Measurements from ENCODE around the gene STAT5A.

STAT5A gene

DNA sequence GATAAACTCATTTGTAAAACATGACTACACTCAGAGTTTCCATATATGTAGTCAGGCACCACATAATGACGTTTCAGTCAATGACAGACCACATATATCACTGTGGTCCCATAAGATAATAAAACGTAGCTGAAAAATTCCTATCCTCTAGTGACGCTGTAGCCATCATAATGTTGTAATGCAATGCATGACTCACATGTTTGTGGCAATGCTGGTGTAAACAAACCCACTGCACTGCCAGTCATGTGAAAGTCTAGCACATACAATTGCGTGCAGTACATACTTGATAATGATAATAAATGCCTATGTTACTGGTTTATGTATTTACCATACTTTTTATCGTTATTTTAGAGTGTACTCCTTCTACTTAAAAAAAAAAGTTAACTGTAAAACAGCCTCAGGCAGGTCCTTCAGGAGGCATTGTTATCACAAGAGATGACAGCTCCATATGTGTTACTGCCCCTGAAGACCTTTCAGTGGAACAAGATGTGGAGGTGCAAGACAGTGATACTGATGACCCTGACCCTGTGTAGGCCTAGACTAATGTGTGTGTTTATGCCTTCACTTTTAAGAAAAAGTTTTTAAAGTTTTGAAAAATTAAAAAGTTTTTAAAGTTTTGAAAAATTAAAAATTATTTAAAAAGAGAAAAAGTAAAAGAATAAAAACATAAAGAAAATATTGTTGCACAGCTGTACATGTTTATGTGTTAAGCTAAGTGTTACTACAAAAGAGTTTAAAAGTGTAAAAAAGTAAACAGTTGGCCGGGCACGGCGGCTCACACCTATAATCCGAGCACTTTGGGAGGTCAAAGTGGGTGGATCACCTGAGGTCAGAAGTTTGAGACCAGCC lies 21.2 kb upstream of the STAT5A start:
- no peak for DNase-seq (ENCODE audit: low read depth in 4 of 4, low spot score in 1 of 4)

DNA sequence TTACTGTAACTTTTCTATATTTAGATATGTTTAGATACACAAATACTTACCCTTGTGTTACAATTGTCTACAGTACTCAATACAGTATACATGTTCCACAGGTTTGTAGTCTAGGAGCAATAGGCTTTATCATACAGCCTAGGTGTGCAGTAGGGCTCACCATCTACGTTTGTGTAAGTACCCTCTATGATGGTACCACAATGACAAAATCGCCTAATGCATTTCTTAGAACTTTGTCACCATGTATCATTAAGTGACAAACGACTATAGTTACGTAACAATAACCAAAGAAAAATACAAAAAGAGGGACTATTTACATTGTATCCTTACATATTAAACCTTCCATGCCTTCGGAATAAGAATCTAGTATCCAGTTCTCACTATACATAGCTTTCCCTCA lies 20.1 kb upstream of the STAT5A start:
- DNase-seq (ENCODE audit: low read depth in 4 of 4, low spot score in 1 of 4): no peak

DNA sequence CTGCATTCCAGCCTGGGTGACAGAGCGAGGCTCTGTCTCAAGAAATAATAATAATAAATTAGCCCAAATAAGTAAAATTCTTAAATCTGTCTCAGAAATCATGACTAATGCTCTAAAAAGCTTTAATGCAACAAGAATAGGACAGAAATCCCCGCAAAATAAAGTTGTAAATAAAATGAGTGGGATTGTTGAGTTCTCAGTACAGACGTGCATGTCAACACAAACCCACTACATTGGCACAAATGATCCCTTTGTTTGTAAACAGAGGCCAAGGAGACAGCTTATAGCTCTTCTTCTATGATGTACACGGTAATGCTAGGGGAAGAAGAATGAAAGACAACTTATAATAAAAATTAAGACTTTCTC lies 18.1 kb upstream of the STAT5A start:
- DNase-seq (ENCODE audit: low read depth in 4 of 4, low spot score in 1 of 4): no peak

DNA sequence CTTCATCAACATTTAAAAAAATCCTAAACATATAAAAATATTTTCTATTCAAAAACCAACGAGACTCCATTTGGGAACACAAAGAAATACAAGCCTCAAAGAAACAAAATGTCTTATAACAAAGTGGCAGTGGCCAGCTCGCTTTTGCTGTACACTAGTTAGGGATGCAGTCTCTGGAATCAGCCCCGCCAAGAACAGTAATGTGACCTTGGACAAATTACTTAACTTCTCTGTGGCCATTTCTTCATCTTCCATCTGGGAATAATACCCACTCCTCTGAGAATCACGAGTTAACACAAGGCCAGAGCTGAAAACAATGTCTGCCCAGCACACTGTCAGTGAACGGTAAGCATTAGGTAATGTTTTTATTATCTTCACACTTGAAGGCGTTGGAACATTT lies 17.7 kb upstream of the STAT5A start:
- DNase-seq (ENCODE audit: low read depth in 4 of 4, low spot score in 1 of 4): no peak

DNA sequence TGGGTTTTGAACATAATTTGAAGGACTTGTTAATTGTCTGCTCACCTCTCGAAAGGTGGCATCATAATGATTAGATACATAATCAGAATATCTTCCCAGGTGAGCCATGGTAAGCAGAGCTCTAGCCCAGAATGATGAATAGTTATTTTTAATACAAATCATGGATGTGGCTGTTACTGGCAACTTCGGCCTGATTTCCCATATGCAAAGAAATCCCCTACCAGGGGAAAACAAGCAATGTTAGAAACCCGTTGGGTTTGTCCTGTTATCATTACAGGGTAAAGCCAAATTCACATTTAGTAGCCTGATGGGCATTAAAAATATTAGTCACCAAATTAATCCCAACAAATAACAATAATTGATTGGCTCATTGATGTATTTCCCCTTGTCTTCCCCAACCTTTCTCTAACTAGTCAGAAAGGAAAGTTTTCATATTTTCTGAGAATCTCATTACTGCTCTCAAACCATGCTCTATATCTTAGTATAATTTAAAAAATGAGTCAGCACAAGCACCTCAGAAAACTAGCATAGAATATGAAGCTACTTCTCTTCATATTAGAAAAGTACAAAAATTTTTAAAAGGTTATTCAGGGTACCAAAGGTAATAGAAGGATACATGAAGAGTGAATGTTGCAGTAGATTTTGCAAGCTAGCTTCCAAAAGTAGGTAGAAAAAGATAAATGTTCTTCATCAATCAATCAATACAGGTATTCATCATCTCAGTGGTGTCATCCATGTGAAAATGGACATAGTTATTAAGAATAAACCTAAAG lies 17.1 kb upstream of the STAT5A start:
- no peak for DNase-seq (ENCODE audit: low read depth in 4 of 4, low spot score in 1 of 4)

DNA sequence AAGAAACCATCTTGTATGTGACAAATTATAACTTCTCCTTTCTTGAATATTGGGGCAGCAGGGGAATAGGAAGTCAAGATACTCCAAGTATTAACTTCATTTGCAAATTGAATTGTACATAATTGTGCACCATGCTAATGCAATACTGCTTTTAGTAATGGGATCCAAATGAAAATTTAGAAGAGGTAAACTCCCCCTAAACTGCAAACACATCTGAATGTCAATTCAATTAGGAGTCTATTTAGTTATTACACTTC lies 16.6 kb upstream of the STAT5A start:
- no peak for DNase-seq (ENCODE audit: low read depth in 4 of 4, low spot score in 1 of 4)

DNA sequence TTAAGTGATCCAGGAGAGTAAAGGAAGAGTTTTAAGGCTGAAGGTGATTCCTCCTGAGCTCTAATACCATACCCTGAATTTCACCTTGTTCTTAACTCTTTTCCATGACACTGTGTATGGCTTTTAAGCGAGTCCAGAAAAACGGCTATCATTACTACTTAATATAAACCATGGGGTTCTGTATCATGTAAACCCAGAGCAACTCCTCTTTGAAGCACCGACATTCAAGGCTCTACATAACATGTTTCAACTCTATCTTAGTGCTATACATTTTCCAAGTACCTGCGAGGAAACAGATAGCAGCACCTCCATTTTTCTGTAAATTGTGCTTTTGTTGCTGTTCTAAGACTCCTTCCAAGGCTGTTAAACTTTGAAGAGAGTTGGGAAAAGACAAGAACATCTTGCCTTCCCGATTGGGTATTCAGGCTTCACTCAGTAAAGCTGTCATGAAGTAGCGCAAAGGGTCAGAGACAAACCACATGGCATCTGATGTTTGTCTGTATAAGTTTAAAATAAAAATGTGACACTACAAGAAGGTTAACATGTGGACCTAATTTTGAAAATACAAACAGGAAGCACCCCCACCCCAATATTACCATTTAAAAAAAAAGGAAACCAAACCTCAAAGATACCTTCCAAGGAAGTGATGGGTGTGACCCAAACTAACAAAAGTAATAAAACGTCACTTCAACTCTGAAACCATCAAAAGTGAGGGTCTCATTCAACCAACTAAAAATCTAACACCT lies 16.0 kb upstream of the STAT5A start:
- no peak for DNase-seq (ENCODE audit: low read depth in 4 of 4, low spot score in 1 of 4)

DNA sequence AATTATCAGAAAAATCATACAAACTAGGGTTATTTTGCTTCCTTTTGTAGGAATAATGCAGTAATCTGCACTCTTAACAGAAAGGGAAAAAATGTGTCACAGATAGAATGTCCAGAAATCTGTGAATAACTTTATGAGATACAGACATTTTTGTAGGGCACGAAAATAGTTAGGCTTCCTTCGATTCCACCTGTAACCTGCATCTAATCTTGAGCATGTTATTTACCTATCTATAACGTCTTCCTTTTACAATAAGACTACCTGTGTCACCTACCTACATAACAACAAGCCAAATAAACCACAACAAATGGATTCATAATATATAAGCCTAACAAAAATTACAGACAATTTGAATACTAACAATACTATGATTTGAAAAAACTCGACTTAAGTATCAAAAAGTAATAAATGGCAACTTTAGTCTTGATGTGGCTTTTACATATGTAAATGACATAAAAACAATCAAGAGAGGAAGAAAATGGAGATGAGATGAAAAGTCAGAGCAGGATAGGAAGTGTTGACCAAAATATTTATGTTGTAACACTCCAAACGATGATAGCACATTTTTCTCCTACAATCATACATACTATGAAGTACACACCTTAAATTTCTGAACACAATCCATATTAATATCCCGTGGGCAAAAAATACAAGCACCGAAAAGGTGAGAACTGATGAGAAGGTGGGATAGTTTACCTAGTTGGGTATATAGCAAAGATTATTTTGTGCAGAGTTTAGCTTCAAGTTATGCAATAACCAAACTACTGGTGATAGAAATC lies 14.6 kb upstream of the STAT5A start:
- DNase-seq (ENCODE audit: low read depth in 4 of 4, low spot score in 1 of 4): no peak

DNA sequence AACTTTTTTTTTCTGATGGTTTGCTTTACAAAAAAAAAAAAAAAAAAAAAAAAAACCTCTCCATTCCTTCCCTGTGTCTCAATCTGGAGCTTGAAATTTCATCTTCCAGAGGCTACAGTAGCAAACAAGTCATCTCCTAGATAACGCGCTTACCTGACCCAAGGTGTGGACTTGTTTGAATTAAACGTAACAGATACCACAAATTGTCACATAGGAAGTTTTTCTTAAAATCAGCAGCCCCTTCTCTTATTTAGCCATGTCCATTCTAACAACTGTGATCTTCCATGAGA lies 14.1 kb upstream of the STAT5A start:
- no peak for DNase-seq (ENCODE audit: low read depth in 4 of 4, low spot score in 1 of 4)

DNA sequence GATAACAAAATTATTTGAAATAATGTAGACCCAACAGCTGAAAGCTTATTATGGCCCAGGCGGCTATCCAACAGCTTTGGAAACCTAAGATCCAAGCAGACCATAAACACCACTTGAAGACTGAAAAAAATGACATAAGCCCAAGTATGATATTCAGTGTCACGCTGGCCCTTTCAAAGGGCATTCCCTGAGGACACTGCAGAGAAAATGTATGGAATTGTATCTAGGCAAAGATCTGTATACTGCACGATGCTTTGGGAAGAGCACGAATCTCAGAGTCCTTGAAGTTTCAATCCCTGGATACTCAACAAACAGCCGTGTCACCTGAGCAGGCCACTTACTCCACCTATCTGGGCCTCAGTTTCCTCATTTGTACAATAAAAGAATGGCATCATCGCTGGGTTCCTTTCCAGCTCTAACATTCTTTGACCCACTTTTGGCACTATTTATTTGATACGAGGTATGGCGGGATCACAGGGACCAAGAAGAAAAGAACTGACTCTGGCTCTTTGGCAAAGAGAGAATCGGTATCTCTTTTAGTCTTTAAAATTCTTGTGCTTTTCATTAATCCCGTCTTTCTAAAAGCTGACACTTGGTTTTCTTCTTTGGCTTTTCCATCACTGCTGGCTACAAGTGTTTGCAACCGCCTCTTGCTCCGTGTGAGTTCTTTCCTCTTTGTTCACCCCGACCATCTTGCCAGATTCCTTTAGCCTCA lies 13.3 kb upstream of the STAT5A start:
- no peak for DNase-seq (ENCODE audit: low read depth in 4 of 4, low spot score in 1 of 4)

DNA sequence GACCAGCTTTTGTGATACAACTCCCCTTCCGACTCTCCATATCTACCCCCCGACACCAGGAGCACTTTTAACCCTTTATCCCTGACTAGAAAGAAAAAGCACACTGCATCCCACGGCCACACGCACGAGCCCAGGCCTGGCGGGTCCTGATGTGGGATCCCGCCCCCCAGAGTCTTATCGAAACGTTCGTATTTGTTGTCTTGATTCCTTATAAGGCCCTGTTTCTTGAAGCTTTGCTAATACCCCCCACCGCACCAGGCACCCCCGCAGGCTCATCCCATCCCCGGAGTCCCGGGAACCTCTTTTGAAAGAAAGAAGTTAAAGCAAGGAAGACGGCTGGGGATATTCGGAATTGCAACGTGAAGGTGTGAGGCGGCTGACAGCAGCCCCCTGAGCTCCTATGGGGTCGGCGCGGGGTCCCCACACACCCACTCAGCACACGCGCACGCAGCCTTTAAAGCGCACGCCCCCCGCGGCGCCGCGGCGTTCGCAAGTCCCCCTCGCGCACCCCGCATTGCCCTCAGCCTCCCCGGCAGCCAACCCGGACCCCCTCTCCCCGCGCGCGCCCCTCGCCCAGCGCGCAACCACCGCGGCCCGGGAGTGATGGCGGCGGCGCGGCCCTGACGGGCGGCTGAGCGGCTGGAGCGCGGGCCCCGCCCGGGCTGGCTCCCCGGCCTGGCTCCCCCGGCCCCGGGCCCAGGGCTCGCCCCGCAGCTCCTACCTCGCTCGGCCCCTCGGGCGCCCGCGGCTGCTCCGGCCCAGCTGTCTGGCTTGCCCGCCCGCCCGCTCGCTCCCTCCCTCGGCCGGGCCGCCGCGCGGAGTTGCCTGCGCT lies 12.6 kb upstream of the STAT5A start:
- no peak for DNase-seq (ENCODE audit: low read depth in 4 of 4, low spot score in 1 of 4)

DNA sequence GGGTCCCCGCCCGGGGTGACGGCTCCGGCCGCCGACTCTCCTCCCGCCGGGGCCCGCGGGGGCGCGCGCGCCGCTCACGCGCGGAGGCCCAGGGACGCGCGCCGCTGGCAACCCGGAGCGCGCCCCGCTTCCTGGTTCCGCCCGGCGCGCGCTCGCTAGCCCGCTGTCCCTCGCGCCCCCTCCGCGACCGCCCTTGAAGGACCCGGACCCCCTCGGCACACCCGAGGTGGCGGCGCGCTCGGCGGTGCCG lies 12.0 kb upstream of the STAT5A start, which contains the start of gene STAT5B:
Gene STAT5B (minus strand): TSS at position 33 of the 250 bp plus-strand sequence. CDS start 44,264 bp downstream, outside the sequence.
- DNase-seq (ENCODE audit: low read depth in 4 of 4, low spot score in 1 of 4): peak in 2 of 4 experiments; percentile 41 to 51

DNA sequence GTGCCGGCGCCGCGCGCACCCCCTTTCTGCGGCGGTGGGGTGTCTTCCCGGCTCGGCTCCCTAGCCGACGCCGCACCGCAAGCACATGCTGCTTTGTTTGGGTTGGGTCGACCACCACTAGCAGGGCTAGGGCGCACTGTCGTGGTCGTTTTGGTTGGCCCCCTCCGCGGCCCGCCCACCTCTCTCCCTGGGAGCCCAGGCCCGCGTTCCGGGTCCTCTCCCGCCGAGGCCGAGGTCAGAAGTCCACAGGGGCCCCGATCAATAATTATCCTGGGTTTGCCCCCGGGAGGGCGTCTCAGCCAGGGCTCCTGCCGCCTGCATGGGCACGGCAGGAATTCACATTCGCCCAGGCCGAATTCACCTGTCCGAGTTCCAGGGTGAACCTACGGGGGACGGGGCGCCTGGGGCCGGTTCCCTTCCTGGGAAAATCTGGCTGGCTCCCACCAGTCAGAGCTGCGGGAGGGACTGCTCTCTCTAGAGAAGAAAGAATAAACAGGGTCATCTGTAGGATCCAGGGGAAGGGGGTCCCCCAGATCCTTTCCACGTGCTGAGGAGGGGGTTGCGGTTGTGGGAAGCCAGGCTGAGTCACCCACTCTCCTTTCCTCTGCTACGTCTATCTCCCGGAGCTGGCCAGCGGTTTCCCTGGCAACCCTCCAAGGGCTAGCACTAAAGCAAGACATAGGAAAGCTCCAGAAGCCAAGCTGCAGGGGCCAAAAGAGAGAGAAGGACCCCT lies 11.5 kb upstream of the STAT5A start:
- DNase-seq (ENCODE audit: low read depth in 4 of 4, low spot score in 1 of 4): no peak

DNA sequence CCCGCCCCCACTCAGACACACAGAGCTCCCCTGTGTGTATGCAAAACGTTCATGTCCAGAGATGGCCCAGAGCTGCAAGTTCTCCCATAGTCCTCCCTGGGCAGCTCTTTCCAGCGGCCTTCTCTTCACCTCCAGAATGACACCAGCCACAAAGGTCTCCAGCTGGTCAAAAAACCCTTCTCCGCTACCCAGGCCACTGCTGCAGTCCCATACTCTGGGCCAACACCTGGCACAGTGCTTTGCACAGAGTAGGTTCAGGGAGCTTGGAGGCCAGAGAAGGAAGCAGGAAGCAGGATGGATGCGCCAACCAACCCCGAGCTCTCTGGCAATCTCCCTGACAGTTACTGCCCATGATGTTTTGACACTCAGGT lies 11.0 kb upstream of the STAT5A start:
- no peak for DNase-seq (ENCODE audit: low read depth in 4 of 4, low spot score in 1 of 4)

DNA sequence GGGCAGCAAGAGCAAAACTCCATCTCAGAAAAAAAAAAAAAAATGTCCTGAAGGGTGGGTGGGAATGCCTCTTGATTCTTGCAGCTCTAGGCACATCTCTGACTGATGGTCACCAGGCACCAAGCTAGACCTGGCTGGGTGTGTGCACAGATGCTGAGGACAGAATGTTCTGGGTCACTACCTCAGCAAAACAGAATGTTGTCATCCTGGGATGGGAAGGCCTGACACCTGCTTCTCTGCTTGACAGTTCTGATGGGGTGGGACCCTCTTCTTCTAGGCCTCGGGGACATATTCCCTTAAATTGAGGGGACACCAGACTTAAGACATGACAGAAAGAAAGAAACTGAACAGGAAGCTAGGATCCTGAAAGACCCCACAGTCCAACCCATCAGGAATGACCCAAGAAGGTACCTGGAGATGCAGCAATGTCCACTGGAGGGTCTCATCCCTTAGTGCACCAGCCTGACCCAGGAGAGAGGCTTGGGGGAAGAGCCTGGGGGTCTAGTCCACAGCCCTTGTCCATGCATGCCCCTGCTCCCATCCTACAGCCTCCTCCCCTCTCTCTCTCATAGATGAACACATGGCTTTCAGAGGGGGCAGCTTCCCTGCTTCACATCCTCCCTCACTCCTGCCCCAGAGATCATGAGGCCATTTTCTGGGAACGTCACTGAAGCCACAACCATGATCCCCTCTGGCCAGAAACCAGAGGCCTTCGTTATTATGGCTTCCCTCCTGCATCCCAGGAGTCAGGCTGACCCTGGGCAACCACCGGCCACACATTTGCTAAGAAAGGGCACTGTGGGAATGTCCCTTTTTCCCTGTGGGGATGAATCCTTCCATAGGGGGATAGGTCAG lies 8.3 kb upstream of the STAT5A start:
- DNase-seq (ENCODE audit: low read depth in 4 of 4, low spot score in 1 of 4): no peak

DNA sequence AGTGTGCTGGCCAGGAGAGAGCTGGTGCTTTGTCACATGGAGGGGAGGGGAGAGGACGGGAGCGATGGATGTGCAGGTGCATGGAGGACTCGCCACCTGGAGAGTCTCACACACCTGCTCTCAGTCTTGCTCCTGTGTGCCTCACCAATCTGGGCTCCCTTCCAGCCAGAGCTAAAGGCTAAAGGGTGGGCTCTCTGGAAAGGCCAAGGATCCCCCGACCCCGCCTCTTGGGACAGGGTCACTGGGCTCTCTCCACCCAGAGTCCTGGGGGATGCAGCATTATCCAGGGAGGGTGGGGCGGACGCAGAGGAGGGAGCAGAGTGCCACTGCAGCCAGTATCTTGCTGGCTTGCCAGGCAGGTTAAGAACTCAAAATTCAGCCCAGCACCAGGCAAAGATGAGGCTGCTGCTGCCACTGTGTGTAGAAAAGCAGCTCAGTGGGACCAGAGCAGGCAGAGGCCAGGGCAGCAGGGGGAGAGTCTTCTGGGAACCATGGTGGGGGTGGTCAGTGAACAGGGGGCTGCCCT lies 6.7 kb upstream of the STAT5A start:
- no peak for DNase-seq (ENCODE audit: low read depth in 4 of 4, low spot score in 1 of 4)

DNA sequence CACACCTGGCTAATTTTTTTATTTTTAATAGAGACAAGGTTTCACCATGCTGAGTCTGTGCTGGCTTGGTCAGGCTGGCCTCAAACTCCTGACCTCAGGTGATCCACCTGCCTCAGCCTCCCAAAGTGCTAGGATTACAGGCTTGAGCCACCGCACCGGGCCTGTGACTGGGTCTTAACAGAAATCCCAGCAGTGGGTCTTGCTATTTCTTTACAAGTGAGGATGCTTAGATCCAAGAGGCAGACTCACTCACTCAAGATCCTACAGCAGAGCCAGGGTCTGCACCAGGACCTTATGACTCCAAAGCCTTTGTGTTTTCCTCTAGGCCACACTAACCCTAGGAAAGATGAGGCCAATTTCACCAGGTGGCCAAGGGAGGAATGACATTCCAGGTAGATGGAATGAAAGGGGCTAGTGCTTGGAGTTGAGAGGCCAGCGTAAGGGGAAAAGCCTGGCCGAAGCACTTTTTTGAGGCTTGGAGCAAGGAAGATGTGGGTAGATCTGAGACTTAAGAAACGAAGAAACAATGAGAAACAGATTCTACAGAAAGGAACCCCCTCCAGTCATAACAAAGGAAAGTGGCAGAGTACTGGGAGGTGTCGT lies 5.7 kb upstream of the STAT5A start:
- DNase-seq (ENCODE audit: low read depth in 4 of 4, low spot score in 1 of 4): no peak

Measured in stimulated activated CD4-positive, alpha-beta T cell treated with anti-CD3 and anti-CD28 coated beads, Interleukin-1b, Interleukin-23, amount 100 ng/mL, for 24 hours (primary cell).